ENCODE results near the gene COX19.
A peak's percentile ranks its signal among the peaks of the same experiment; 100 is the strongest.

COX19 gene

GRCh38 chr7:922334-923107, 52.8 kb downstream of the COX19 start:
- peak; percentile 43 for DNase-seq

- DNase-seq: no peak
Measured at GRCh38 chr7:921581-922333, 53.6 kb downstream of the COX19 start.

- no peak for DNase-seq
Measured at GRCh38 chr7:921071-921461, 54.3 kb downstream of the COX19 start.

GRCh38 chr7:920351-921070, 54.8 kb downstream of the COX19 start:
- DNase-seq: no peak

GRCh38 chr7:919924-920341, 55.4 kb downstream of the COX19 start:
- DNase-seq: no peak

- DNase-seq: no peak
Measured at GRCh38 chr7:919114-919442, 56.3 kb downstream of the COX19 start.

- no peak for DNase-seq
Measured at GRCh38 chr7:918441-919113, 56.8 kb downstream of the COX19 start.

GRCh38 chr7:918118-918425, 57.3 kb downstream of the COX19 start:
- no peak for DNase-seq

- DNase-seq: no peak
Measured at GRCh38 chr7:917255-918117, 57.9 kb downstream of the COX19 start.

GRCh38 chr7:916291-916941, 58.9 kb downstream of the COX19 start:
- DNase-seq: no peak

Measured in activated T-cell treated with anti-CD3 and anti-CD28 coated beads for 4 hours (primary cell).